HG03045 (cell line): Measurements from ENCODE around the gene FAM131B.

ENCODE experiments used
- ATAC-seq: cut with Tn5 transposase; IDR thresholded peaks from one replicate; pipeline ENCODE4 v1.9.1; 2021; ENCODE audit warnings: mild to moderate bottlenecking, moderate library complexity; ENCODE audit not compliant: unreplicated experiment

FAM131B gene

GRCh38 chr7:143325240-143325639 is 37.3 kb downstream of the FAM131B start:
- ATAC-seq = no peak

DNA sequence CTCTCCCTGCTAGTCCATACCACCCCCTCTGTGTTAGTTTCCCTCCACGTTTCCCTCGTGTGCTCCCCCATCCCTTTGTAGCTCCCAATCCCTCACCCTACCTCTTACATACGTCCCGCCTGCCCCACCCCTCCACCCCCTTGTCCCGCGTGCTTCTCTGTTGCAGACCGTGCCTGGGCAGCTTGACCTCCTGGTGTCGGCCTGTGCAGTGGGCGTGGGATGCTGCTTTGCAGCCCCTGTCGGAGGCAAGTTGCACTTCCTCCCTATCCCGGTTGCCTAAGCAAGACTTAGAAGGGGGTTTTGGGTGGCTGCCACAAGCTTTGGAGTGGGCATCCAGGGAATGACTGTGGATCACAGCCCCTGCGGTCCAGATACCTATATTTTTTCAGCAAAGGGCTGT is 38.9 kb downstream of the FAM131B start:
- ATAC-seq = no peak

- ATAC-seq = no peak
Observed at GRCh38 chr7:143322760-143323633, 39.5 kb downstream of the FAM131B start.

DNA sequence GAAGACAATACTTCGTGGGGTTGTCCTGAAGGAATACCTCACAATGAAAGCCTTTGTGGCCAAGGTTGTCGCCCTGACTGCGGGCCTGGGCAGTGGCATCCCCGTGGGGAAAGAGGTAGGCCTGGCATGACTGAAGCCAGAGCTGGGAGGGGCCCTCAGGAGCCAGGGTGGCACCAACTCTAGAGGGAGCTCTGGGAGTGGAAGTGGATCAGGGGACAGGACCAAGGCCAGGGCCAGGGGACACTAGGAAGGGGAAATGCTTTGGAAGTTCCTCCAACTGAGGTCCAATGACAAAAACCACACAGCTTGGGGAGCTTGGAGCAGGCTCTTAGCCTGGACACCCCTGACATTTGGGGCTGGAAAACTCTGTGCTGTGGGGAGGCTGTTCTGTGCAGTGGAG is 40.8 kb downstream of the FAM131B start:
- no peak for ATAC-seq

GRCh38 chr7:143321242-143321641 is 41.3 kb downstream of the FAM131B start:
- ATAC-seq = no peak

DNA sequence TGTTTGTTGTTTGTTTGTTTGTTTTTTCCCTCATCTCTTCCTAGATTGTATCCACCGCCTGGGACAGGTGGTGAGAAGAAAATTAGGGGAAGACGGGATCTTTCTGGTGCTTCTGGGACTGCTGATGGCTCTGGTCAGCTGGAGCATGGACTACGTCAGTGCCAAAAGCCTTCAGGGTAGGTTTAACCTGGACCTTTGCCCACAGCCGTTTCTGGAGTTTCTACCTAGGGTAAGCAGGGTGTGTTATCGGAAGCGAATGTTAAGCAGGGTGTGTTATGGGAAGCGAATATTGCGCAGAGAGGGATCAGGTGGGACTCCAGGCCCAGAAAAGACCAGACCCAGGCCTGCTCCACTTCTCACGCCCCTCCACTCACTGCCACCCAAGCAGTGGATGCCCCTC is 41.9 kb downstream of the FAM131B start:
- ATAC-seq = no peak

- no peak for ATAC-seq
Observed at GRCh38 chr7:143318661-143319060, 43.9 kb downstream of the FAM131B start.

- no peak for ATAC-seq
Observed at GRCh38 chr7:143316492-143316891, 46.0 kb downstream of the FAM131B start.

DNA sequence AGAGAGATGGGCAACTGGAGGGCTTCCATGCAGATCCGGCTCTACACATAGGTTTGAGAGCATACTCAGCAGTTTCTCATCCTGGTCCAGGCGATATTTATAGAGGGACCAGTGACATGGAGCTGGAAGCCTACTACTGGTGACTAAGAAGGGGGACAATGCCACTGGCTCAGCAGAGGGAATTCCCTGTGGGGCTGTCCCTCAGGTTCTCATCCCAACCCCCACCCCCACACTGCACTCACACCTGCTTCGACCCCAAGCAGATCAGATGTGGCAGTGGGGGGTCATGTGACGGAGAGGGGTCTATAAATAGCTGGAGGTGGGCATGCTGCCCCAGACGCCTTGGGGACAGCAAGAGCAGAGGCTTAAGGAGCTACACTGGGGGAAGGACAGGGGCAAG is 46.7 kb downstream of the FAM131B start, which contains the start of gene CLCN1:
CLCN1 (plus strand) TSS at position 336 of the 400 bp plus-strand sequence. CDS start 102 bp downstream, outside the sequence.
- ATAC-seq = no peak

DNA sequence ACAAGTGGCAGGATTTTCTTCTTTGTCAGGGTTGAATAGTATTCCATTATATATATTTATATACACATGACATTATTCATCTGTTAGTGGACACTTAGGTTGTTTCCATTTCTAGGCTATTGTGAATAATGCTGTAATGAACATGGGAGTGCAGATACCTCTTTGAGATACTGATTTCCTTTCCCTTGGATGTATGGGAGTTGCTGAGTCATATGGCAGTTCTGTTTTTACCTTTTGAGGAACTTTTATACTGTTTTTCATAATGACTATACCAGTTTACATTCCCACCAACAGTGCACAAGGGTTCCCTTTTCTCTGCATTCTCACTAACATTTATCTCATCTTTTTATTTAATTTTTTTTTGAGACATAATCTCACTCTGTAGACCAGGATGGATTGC is 48.4 kb downstream of the FAM131B start:
- no peak for ATAC-seq

GRCh38 chr7:143308632-143309031 is 53.9 kb downstream of the FAM131B start:
- ATAC-seq = no peak

DNA sequence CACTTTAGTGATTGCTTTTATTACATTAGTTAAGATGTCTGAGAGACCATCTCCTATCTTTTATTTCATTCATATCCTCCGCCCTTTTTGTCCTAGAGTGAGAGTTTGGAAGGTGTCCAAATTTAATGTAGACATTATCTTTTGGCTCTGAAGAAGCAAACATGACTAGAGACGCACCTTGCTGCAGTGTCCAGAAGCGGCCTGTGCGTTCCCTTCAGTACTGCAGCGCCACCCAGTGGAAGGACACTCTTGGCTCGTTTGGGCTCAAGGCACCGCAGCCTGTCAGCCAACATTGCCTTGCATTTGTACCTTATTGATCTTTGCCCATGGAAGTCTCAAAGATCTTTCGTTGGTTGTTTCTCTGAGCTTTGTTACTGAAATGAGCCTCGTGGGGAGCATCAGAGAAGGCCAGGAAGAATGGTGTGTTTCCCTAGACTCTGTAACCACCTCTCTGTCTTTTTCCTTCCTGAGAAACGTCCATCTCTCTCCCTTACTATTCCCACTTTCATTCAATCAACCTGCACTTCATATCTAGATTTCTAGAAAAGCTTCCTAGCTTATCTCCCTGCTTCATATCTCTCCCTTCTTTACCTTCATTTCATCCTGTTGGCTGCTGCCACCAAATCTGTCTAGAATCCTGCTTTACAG is 57.0 kb downstream of the FAM131B start:
- no peak for ATAC-seq

DNA sequence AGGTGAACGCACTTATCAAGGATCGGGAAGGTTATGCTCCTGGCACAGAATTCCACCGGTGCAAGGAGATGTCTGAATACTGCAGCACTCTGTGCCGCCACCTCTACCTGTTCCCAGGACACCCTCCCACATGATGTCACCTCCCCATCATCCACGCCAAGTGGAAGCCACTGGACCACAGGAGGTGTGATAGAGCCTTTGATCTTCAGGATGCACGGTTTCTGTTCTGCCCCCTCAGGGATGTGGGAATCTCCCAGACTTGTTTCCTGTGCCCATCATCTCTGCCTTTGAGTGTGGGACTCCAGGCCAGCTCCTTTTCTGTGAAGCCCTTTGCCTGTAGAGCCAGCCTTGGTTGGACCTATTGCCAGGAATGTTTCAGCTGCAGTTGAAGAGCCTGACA is 57.6 kb downstream of the FAM131B start:
- ATAC-seq = no peak

DNA sequence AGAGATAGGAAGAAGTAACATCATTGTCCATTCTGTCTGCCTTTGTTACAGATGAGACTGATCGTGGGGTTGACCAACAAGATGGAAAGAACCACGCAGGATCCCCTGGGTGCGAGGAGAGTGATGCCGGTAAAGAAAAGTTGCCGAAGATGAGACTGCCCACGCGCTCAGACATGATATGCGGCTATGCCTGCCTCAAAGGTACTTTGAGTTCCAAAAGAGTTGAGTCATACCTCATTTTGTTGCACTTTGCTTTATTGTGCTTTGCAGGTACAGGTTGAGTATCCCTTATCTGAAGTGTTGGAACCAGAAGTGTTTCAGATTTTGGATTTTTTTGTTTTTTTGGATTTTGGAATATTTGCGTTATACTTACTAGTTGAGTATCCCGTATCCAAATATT is 58.8 kb downstream of the FAM131B start:
- no peak for ATAC-seq
